HT-29 (cell line): ENCODE measurements around the gene CDH22. TPM values are rescaled to one million over a fixed set of nuclear protein-coding genes. Genes with fewer than 3 reads are reported as not detected.

Source experiments
- DNase-seq: peaks from one replicate; pipeline ENCODE4 v3.0.0-alpha.2; 2015; ENCODE audit warnings: low spot score
- total RNA-seq: library from RNA; depleted of rRNA; stranded (reverse); fragments of >200 nt; shearing (Covaris generic); gene quantifications from 2 replicates; pipeline ENCODE4 v1.2.3, GENCODE V29; 2014

The CDH22 gene
- total RNA-seq, 1 experiment from 2014 or later: not detected

DNA sequence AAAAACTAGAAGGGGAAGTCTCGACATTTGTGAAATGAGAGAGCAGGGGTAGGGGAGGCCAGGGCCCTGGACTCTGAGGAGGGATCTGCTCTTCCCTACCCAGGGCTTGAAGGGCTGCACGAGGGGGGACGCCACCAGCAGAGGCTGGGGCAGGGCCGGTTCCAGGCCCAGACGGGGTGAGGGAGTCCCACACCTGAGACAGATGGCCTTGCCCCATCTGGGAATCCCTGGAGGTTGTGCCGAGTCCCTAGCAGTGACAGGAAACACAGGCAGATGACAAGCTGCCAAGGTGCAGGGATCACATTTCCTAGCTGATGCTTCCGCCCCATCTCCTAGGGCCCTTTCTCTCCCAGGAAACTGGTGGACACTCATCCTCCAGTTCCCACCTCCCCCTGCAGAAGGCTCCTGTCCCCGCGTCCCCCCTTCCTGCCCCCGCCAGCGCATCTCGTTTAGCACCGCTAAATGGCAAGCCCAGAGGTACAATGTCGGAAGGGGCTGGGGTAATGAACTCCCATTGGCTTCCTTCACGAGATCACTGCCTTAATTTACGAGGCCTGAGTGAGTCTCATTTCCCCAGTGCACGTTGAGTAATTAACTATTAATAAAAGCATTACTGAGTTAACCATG, 35.2 kb upstream of the CDH22 start:
- no peak for DNase-seq

DNA sequence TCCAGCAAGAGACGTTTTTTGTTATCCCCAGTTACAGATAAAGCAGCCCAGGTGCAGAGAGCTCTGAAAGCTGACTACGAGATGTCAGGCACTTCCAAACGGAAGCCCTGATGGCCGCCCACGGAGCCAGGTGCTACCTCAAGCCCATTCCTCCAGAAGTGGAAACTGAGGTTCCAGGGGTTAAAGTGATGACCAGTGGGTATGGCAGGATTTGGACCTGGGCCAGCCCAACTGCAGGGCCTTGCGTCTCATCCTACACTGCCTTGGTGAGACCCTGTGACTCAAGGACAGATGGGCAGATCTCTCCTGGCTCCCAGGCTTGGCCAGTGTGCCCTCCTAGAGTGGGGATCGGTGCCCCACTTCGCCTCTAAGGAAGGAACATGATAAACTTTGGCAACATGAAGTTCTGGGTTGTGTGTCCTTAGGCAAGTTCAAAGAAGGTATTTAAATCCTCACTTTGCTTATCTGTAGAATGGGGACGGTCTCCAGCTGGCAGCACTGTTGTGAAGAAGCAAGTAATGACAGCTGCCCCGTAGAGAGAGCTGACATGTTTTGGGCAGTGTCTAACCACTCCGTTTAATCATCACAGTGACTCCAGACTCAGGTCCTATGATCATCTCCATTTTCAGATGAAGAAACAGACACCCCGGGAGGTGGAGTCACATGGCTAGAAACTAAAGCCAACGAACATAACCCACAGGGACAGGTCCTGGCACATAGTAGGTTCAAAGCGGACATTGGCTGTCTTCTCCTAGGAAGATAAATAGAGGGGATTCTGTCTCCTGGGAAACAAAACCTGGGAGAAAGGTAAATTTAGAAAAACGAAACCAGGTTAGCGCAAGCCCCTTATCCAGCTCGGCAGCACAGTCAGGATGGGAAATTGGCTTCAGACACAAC, 34.4 kb upstream of the CDH22 start:
- no peak for DNase-seq

DNA sequence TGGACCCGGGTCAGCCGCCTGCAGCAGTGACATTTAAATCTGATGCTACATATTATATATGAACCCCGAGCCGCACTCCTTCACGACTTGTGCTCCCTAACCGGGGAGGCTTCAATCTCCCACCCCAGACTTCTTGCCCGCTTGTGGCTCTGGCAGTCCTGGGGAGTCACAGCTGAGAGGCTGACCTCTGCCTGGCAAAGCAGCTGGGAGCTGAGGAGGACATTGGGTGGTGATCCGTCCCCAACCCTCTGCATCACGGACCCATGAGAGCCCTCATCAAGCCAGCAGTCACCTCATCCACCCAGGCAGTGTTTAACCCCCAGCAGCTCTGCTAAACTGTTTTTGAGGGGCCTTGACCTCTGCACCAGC, 33.7 kb upstream of the CDH22 start:
- no peak for DNase-seq

DNA sequence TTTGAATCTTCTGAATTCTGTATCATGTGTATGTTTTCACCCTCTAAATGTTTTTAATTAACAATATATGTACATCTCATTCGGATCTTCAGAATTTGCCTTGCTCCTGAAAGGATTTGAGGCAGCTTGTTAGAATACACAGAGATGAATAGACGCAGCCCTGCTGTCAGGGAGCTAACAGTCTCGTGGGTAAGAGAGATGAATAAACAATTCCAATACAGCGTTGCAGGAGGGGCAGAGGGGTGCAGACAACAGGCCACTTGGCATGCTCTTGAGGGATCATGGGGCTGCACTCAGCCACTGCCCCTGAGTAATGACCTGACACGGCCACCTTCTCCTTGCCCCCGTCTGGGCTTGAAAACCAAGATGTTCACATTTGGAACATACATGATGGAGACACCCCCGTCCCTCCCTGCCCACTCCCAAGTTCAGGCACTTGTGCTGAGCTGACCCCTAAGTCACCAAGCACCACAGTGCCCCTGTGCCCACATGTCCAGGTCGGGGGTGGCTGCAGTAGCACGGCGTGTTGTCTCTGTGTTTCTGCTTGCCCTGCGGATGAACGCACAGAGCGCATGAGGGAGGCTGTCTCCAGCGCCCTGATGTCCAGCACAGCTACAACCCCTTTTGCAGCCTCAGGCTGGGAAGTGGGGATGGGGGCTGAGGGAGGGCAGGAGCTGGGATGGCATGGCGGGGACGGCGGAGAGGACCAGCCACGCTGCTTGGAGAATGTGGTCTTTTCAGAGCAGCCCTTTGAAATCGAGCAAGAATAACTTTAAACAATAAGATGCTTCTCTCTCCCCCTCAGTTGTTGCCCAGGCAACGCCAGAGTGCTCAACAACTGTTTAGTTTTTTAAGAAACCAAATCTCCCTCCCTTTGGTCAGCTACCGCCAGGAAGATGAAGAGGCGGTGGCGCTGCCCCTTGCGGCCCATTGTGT, 33.0 kb upstream of the CDH22 start:
- DNase-seq: no peak

DNA sequence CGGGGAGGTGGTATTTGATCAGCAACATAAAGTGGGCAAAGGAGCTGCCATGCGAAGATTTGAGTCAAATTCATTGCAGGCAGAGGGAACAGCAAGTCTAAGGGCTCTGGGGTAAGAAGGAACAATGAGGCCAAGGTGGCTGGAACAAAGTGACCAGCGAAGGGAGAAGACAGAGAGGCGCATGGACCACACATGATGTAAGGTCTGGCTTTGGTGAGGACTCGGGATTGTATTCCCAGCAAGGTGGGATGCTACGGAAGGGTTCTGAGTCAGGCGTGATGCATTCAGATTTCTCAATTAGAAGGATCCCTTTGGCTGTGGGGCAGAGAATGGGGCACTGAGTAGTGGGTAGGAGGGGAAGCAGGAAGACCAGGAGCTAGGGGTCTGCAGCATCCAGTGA, 30.7 kb upstream of the CDH22 start:
- no peak for DNase-seq

DNA sequence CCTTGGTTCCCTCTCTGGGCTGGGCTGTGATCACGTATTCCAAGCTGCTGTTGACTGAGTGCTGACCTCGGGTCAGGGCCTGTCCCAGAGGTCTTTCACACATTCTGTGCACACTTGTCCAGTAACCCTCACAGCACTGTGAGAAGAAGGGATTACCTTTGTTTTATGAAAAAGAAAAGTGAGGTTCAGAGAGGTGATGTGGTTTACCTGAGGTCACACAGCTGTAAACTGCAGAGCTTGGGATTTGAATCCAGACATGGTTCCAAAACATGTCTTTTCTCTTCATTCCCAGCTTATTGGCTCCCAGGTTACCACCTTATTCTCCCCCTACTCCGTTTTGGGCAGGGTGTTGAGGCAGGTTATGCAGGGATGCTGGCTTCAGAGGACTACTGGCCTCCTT, 28.4 kb upstream of the CDH22 start:
- DNase-seq: no peak

DNA sequence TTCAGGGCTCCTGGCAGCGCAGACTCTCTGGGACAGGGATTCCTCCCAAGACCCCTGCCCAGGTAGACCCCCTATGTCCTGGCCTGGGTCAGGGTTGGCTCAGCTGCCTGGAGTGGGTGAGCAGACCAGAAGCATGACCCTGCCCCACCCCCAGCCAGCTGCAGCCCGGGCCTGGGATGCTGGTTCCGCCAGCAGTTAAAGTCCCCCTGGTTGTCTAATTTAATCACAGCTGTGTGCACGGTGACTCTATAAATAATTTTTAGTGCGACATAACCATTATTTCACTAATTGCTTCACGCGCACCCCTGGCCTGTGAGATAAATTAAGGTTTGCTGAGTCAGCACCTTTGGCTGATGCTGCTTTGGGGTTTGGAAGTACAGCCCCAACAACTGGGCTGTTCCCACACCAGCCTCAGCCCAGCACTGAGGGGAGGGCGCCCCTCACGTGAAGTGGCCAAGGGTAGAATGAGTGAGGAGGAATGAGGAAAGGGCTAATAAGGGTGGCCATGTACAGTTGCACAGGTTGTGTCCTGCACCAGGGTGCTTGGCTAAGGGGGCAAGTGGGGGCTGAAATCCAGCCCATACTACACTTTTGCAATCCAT, 26.1 kb upstream of the CDH22 start:
- DNase-seq: no peak

DNA sequence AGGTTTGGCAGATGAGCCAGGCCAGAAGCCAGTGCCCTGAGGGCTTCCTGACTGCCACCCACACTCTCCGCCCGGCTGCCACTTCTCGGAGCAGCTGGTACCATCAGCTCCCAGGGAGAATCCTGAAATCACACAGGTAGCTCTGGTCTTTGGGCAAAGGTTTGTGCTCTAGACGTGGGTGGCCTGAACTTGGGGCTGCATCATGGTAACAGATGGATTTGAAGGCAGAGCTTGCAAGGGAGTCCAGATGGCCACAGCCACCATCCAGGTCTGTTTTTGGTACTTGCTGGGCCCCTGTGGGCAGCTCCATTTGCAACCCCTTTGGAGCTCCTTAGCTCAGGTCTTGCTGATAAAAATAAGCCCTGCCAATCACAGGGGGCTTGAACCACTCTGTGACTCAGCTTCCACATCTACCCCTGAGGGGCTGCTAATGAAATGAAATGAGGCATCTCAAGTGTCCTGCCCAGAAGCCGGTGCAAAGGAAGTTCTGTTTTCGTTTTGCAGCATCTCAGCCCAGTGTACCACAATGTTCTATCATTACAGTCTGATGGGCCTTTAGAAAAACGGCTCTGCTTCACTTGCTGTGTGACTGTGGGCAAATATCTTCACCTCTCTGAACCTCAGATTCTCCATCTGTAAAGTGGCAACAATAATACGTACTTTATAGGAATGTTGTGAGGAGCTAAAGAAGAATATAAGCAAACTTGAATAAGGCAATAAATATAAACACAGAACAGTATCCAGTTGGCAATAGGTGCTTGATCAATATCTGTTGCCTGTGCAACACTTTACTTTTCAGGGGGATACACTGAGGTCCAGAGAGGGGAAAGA, 25.1 kb upstream of the CDH22 start:
- DNase-seq: no peak

DNA sequence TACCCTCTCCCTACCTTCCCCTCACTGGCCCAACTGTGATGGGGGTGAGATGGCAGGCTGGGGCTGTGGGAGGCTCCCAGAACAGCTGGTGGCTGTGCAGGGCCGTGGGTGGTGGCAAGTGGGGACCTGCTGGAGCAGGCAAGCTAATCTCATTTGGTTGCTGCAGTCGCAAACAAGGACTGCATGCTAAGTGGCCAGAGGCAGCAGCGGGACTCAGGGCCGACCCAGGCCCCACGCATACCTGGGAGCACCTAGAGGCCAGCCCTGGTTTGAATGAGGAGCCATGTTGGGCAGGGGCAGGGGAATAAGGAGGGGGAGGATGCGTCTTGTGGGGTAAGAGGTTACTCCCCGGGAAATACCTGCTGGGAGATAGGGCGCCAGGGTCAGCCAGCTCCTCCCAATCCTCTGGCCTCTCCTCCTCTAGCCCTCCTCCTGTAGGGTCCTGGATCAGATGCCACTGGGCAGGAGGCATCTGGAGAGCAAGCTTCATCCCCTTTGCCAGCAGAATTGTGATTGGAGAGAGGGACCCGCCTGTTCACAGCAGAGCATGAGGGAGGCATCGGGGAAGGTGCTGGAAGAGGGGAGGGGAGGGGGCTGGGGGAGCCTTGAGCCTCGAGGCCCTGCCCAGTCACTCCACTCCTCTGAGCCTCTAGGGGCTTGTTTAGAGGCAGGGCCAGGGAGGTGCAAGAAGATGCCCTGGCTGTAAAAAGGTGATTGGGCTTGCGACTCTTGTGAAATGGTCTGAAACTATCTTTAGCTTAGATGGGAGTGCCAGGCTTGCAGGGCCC, 24.3 kb upstream of the CDH22 start:
- DNase-seq: no peak

DNA sequence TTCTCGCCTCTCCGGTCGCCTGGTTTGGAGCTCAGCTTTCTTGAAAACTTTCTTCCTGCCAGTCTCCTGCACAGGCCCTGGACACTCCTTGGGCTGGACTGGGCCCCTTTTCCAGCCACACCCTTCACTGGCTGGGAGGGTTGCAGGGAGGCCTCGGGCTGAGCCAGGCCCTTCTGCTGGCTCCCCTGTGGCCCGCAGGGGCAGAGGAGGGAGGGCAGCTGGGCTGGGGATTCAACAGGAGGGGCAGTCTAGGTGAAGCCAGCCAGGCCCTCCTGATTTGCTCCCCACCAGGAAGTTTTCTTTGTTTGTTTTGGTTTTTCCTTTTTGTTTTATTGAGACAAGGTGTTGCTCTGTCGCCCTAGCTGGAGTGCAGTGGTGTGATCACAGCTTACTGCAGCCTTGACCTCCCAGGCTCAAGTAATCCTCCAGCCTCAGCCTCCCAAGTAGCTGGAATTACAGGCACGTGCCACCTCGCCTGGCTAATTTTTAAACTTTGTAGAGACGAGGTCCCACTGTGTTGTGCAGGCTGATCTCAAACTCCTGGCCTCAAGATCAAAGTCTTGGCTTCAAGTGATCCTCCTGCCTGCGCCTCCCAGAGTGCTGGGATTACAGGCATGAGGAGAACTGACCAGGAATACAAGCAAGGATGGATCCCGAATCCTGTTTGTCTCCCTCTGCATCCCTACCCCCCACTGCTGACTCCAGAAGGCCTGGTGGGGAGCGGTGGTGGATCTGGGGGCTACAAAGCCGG, 23.5 kb upstream of the CDH22 start:
- DNase-seq: no peak

DNA sequence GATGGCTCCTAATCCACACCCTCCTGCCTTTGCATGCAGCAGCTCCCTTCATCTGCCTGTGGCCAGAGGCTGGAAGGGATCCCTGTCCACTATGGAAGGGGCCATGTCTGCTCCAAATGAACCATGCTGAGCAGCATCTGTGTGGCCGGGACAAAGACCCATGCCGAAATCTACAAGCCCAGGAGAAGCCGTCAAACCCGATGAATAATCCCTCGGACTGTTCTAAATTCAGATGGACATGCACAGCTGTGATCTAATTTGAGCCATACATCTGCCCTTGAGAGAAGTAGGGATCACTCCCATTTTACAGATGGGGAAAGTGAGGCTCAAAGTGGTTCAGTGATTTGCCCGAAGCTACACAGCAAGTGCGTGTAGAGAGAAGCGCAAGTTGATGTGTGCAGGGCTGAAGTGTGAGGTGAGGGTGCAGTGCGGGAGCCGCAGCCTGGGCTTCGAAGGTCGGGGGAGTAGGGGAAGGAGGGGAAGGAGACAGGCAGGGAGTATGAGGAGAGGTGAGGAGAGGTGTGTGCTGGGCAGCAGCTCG, 22.6 kb upstream of the CDH22 start:
- DNase-seq: no peak

DNA sequence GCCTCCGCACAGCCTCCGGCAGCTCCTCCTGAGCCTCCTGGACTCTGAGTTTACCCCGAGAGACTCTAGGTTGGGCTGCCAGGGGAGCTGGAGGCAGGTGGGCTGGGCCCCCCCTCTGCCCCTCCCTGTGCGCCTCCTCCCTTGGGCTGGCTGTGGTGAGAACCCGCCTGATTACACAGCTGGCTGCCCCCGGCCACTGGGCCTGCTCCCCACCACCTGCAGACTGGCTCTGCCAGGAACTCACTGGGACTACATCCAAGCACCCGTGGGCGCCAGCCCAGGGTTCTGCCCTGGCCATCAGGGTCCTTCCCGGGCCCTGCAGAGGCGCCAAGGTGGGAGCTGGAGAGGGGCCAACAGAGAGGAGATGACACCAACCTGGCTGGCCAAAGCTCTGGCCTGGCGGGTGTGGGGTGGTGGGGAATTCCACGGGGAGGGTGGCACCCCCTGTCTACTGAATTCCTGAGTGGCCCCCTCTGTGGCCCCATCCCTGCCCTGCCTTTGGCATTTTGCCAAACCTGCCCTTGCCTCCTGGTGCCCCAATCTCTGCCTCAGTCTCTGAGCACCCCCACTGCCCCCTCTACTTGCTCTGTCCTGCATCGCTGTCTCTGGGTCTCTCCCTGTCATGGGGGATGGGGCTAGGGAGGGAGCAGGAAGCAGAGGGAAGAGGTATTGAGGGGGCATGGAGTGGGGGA, 21.9 kb upstream of the CDH22 start:
- DNase-seq: no peak

DNA sequence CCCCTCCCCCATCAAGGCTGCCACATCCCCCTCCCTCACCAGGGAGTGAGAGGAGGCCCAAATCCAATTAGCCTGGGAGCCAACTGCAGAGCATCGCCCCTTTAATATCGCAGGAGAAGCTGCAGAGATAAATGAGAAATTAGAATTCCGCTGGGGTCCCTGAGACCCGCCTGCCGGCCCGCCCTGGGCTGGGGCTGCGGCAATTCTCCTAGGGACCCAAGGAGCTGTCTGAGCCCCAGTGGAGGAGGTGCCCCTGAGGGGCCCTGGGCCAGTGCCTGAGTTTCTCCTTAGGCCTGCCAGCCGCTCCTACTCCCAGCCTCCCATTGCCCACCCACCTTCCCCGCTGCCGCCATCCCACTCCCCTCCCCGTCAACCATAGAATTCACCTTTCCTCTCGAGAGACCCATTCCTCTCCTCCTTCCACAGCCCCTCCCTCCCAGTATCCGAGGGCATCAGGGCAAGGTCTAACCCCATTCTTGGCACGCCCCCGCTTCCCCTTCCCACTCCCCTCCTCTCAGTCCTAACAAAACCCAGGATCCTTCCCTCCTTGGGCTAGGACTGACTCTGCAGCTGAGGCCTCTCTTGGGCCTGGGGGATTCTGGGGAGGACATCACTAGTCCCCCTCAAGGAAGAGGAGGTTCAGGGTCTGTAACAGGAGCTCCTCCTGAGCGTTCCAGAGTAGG, 20.0 kb upstream of the CDH22 start:
- no peak for DNase-seq

DNA sequence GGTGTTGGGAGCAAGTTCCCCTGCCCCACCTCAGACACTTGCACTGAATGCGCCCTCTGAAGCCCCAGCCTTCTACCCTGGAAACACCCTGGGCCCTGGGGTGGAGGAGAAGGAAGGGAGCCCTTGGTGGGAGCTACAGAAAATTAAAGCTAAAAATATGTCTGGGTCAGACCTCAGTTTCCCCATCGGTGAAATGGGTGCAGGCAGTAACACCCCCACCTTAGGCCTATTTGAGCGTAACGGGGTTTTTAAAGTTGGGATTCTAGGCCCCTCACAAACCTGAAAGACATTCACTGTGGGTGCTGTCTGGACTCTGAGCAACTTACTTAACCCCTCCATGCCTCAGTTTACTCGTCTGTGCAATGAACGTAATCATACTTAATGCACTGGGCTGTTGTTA, 19.3 kb upstream of the CDH22 start:
- no peak for DNase-seq

DNA sequence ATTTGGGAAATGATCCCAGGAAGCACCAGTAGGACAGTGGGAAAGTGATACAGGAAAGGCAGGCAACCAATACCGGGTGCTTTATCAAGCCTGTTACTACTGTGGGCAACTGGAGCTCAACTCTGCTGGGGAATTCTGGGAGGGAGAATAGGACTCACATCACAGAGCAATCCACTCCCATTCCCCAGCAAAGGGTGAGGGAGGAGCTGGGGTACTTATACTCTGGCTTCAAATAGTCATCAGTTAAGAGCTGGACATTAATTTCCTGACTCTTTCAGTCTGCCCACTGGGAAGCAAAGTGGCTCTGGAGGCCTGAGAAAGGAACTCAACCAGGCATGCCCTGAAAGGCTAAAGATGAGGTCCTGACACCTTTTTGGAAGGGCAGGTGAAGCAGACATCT, 17.5 kb upstream of the CDH22 start:
- DNase-seq: no peak

DNA sequence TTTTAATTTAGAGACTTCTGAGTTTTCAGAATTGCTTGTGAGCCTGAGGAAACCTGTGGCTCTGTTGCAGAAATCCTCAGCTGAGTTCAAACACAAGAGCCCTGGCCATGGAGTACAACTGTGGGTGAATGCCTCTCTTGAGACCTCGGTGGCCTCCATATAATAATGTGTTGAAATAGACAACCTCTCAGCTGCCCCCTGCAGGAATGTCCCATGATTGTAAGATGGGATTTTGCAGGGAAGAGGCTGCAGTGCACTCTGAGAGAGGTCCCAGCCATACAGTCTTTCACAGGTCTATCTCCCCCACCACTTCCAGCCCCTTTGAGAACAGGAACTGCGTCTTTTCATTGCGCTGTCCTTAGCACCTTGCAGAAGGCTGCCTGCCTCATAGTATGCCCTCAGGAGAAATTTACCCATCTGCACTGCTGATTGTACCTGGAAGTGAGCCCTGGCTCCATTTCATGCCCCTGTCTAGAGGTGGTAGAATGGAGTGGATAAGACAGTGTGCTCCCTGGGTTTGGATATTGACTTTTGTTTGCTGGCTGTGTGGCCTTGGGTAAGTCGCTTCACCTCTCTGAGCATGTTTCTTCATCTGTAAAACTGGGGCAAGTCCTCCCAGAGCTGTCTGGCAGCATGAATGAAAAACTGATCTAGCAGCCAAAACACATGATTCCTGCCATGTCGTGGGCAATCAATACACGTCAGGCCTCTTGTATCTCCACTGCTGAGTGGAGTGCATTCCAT, 16.8 kb upstream of the CDH22 start:
- DNase-seq: peak; percentile 76

DNA sequence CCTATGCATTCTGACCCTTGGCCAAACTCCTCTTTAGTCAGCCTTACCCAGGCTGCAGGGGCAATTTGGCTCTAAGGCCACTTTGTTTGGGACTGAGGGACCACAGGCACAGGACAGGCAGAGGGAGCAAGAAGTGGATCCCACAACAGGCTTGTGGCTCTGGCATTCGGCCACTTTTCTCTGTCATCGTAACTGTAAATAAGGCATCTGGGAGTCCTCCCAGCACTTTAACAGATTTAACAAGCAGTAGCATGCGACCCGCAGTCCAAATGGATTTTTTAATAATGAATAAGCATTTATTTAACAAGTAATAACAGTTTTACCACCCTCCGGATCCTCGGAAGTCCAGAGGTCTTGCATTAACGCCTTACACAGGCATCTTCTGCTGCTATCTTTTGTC, 16.1 kb upstream of the CDH22 start:
- DNase-seq: no peak
